HepG2 (cell line): ENCODE measurements around the gene GPSM1. TPM values are rescaled to one million over a fixed set of nuclear protein-coding genes. Genes with fewer than 3 reads are reported as not detected.

Source experiments
- ATAC-seq: fragments of 200-7000 bp; cut with Tn5 transposase; 3 replicates; pipeline ENCODE4 v1.9.1; 2020; ENCODE audit warnings: mild to moderate bottlenecking, moderate library complexity
- BruUV-seq: library from RNA; stranded (reverse); fragments of 400-500 nt; replicated peaks from 2 replicates; lab custom pipeline; 2021; lab: Mats Ljungman, UMichigan
- CTCF ChIA-PET: fragments of 300-600 bp; formaldehyde crosslinking; extraction: SDS; loops from one replicate; lab custom pipeline; 2021; ENCODE audit warnings: low total read pairs, inconsistent platforms, low intra/inter-chr PET ratio; lab: Yijun Ruan, JAX
- POLR2A ChIA-PET: fragments of 350-600 bp; sonication (Branson Sonifier 250); formaldehyde crosslinking; loops from one replicate; lab custom pipeline; 2020; ENCODE audit warnings: antibody characterized with exemption, inconsistent platforms; lab: Yijun Ruan, JAX
- DNase-seq: peaks from one replicate; pipeline ENCODE4 v3.0.0-alpha.2; 2015; ENCODE audit warnings: low spot score
- FAIRE-seq: peaks from 3 replicates; lab custom pipeline; 2011; peaks lifted over from hg19 to GRCh38; lab: Jason Lieb, UNC
- H2AFZ ChIP-seq: one replicate; pipeline ENCODE4 v1.6.1; 2011; ENCODE audit warnings: low read length, inconsistent platforms
- H3K27ac ChIP-seq: fragments of 300-600 bp; 3 replicates; pipeline ENCODE4 v1.8.0; 2011; ENCODE audit warnings: mixed run types, mild to moderate bottlenecking, mixed read lengths, low read length, inconsistent platforms; ENCODE audit not compliant: insufficient read depth; ENCODE audit errors: extremely low read length
- H3K27me3 ChIP-seq, 2 experiments: fragments of 200-600 bp in 1 of 2; 2 replicates in 1 of 2; 3 replicates in 1 of 2; pipeline versions ENCODE4 v1.6.0 to v1.8.0; 2011; ENCODE audit warnings: low read length in 2 of 2, mild to moderate bottlenecking in 2 of 2, moderate library complexity in 2 of 2, inconsistent platforms in 1 of 2; ENCODE audit not compliant: insufficient read depth in 2 of 2, control insufficient read depth in 1 of 2
- H3K36me3 ChIP-seq, 2 experiments: fragments of 200-600 bp in 1 of 2; replicated peaks in 1 of 2; 2 replicates in 1 of 2; 3 replicates in 1 of 2; pipeline versions ENCODE4 v1.5.1 to v1.8.0; 2011; ENCODE audit warnings: low read length in 2 of 2, inconsistent platforms in 1 of 2; ENCODE audit not compliant: insufficient read depth in 2 of 2, control insufficient read depth in 1 of 2
- H3K4me1 ChIP-seq: 2 replicates; pipeline ENCODE4 v1.5.1; 2012; ENCODE audit warnings: low read length, inconsistent platforms; ENCODE audit not compliant: insufficient read depth
- H3K4me2 ChIP-seq: 2 replicates; pipeline ENCODE4 v1.6.0; 2011; ENCODE audit warnings: low read depth, low read length, inconsistent platforms
- H3K4me3 ChIP-seq, 3 experiments: fragments of 200-600 bp in 1 of 3; sonication (generic), shearing (Covaris generic) in 1 of 3; replicated peaks in 1 of 3; 2 replicates each; pipeline ENCODE4 v1.5.1; 2011 to 2016; ENCODE audit warnings: low read length in 3 of 3, inconsistent platforms in 2 of 3, low read depth in 2 of 3, mild to moderate bottlenecking in 2 of 3, control low read depth in 1 of 3, mixed read lengths in 1 of 3; ENCODE audit not compliant: insufficient read depth in 1 of 3
- H3K79me2 ChIP-seq: one replicate; pipeline ENCODE4 v1.6.1; 2011; ENCODE audit warnings: low read length, inconsistent platforms; ENCODE audit not compliant: insufficient read depth
- H3K9ac ChIP-seq: 2 replicates; pipeline ENCODE4 v1.6.0; 2011; ENCODE audit warnings: mild to moderate bottlenecking, low read depth, low read length, inconsistent platforms; ENCODE audit not compliant: insufficient read depth
- H3K9me3 ChIP-seq: 2 replicates; pipeline ENCODE4 v1.5.1; 2012; ENCODE audit warnings: mild to moderate bottlenecking, low read length
- H4K20me1 ChIP-seq: 2 replicates; pipeline ENCODE4 v1.6.0; 2011; ENCODE audit warnings: inconsistent platforms, mild to moderate bottlenecking, low read length, moderate library complexity; ENCODE audit not compliant: insufficient read depth
- HNRNPK ChIP-seq: fragments of 200-400 bp; formaldehyde crosslinking; IDR thresholded peaks from 2 replicates; pipeline ENCODE4 v1.6.1; 2018; ENCODE audit warnings: low read length, low read depth, moderate library complexity, mild to moderate bottlenecking; ENCODE audit not compliant: poor library complexity, severe bottlenecking
- ONECUT2 ChIP-seq: sonication (generic); formaldehyde crosslinking; IDR thresholded peaks from 2 replicates; pipeline ENCODE4 v1.4.0; 2020; ENCODE audit warnings: missing genetic modification reagents
- PHF8 ChIP-seq: sonication (generic); formaldehyde crosslinking; IDR thresholded peaks from 2 replicates; pipeline ENCODE4 v1.5.0; 2020; ENCODE audit warnings: missing genetic modification reagents
- TBX2 ChIP-seq: sonication (generic); formaldehyde crosslinking; IDR thresholded peaks from 2 replicates; pipeline ENCODE4 v1.5.0; 2020; ENCODE audit warnings: missing genetic modification reagents, mild to moderate bottlenecking, borderline replicate concordance
- ZBTB38 ChIP-seq: sonication (generic); formaldehyde crosslinking; IDR thresholded peaks from 2 replicates; pipeline ENCODE4 v1.5.1; 2020; ENCODE audit warnings: mild to moderate bottlenecking, missing genetic modification reagents
- ZFP41 ChIP-seq: sonication (generic); formaldehyde crosslinking; IDR thresholded peaks from 2 replicates; pipeline ENCODE4 v1.4.0; 2020; ENCODE audit warnings: mild to moderate bottlenecking, missing genetic modification reagents, borderline replicate concordance
- ZNF30 ChIP-seq: sonication (generic); formaldehyde crosslinking; IDR thresholded peaks from 2 replicates; pipeline ENCODE4 v1.5.0; 2020; ENCODE audit warnings: mild to moderate bottlenecking, missing genetic modification reagents
- ZNF615 ChIP-seq: sonication (generic); formaldehyde crosslinking; IDR thresholded peaks from 2 replicates; pipeline ENCODE4 v1.5.0; 2020; ENCODE audit warnings: mild to moderate bottlenecking, missing genetic modification reagents, borderline replicate concordance
- ZNF773 ChIP-seq: sonication (generic); formaldehyde crosslinking; IDR thresholded peaks from 2 replicates; pipeline ENCODE4 v1.4.0; 2020; ENCODE audit warnings: missing genetic modification reagents, borderline replicate concordance
- WGBS: methylation state at CpG from one replicate; pipeline ENCODE4 v1.1.6; 2017; ENCODE audit warnings: low lambda C conversion rate; 5-methylcytosine and 5-hydroxymethylcytosine counted together
- in situ Hi-C: cut with HindIII; loops from 2 replicates; pipeline ENCODE4 v1.10.0; 2017; ENCODE audit warnings: low pct_unique_long_range_greater_than_20kb; ENCODE audit not compliant: extremely low pct_ligation_motif_present
- intact Hi-C: fragments of 100-400 bp; cut with micrococcal nuclease; formaldehyde crosslinking; loops from one replicate; pipeline ENCODE4 v1.10.0; 2022; ENCODE audit not compliant: unreplicated experiment
- polyA plus RNA-seq, 8 experiments: library from polyadenylated mRNA; depleted of rRNA in 3 of 8; stranded (reverse) in 7 of 8; unstranded in 1 of 8; fragments of >200 nt; fragmentation: Illumina TruSeq in 4 of 8; extraction: Trizol in 4 of 8; gene quantifications; 2 replicates each; pipeline versions ENCODE4 v1.2.1 to v1.2.3, GENCODE V29; 2011 to 2016; ENCODE audit warnings: low read depth in 4 of 8, missing spikeins in 1 of 8, mixed read lengths in 1 of 8; ENCODE audit not compliant: insufficient read depth in 1 of 8
- total RNA-seq, 5 experiments: library from RNA; depleted of rRNA; stranded (reverse); fragments of >200 nt; fragmentation: Illumina TruSeq; extraction: Trizol; gene quantifications; 2 replicates each; pipeline ENCODE4 v1.2.3, GENCODE V29; 2016; ENCODE audit warnings: low read depth in 1 of 5
- TF ChIP-seq, protein P1 (sequence below): sonication (generic); formaldehyde crosslinking; IDR thresholded peaks from 2 replicates; pipeline ENCODE4 v1.4.0; 2020; ENCODE audit warnings: mild to moderate bottlenecking, low read depth, missing genetic modification reagents
- TF ChIP-seq, protein P2 (sequence below): sonication (generic); formaldehyde crosslinking; IDR thresholded peaks from 2 replicates; pipeline ENCODE4 v1.4.0; 2020; ENCODE audit warnings: missing genetic modification reagents, mild to moderate bottlenecking, borderline replicate concordance
- TF ChIP-seq, protein P3 (sequence below): sonication (generic); formaldehyde crosslinking; IDR thresholded peaks from 2 replicates; pipeline ENCODE4 v1.5.0; 2020; ENCODE audit warnings: mild to moderate bottlenecking, missing genetic modification reagents, borderline replicate concordance
- TF ChIP-seq, protein P4 (sequence below): sonication (generic); formaldehyde crosslinking; IDR thresholded peaks from 2 replicates; pipeline ENCODE4 v1.4.0; 2020; ENCODE audit warnings: missing genetic modification reagents
- TF ChIP-seq, protein P5 (sequence below): sonication (generic); formaldehyde crosslinking; IDR thresholded peaks from 2 replicates; pipeline ENCODE4 v1.5.0; 2020; ENCODE audit warnings: missing genetic modification reagents

The GPSM1 gene
- total and polyA plus RNA-seq, 2 of the 13 experiments (the other 11 are each of a cell fraction or from before 2014, with no cell fraction given): 1.0 to 2.4 TPM

DNA sequence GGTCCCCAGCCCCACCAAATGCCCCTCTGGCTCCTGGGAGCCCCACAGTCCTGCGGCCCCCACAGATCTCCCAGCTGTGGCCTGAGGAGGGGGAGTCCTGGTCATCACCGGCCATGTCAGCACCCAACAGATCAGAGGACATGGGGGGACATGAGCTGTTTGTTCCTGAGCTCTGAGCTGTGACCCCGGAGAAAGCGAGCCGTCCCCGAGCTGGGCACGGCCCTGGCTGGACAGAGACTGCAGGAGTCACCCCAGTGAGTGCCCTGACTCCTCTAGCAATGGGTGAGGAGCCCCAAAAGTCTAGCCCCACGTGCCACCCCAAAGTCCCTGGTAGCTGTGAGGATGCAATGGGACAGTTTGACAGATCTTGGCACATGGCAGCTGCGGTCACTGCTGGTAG lies 49.1 kb upstream of the GPSM1 start:
- Histone ChIP-seq H3K4me3 (no peak overlapping the region), H4K20me1 (0 out of 2 replicates have a peak, but pooled peaks cover 2% of the 10 kb centered on the region), H3K27ac (no peak overlapping the region), H3K79me2 (no peaks in the 10 kb centered on the region), H3K4me2 (no peak overlapping the region), H3K27me3 (peaks cover 15 to 82% of the 10 kb centered on the region in 2 experiments; a peak in 4 of 5 replicates), H3K36me3 (no peaks in the 10 kb centered on the region)
- no TSS peak for BruUV-seq
- 67% methylated on average over 1 of the region's 9 CpGs for WGBS
- in situ Hi-C loops: no loop called here
- FAIRE-seq (no peak), ATAC-seq (no peak)
- ChIA-PET POLR2A (interaction anchor here (0.6 kb wide), 1 partner anchor 1030 kb away, joined by 3 read pairs; no protein-coding TSS in a partner anchor), CTCF (no interaction called here)
- no peak for TF ChIP-seq ONECUT2 (CRISPR knock-in tag)
- no peak for TF ChIP-seq HNRNPK
- TF ChIP-seq TBX2: no peak
- TF ChIP-seq, protein P1, sequence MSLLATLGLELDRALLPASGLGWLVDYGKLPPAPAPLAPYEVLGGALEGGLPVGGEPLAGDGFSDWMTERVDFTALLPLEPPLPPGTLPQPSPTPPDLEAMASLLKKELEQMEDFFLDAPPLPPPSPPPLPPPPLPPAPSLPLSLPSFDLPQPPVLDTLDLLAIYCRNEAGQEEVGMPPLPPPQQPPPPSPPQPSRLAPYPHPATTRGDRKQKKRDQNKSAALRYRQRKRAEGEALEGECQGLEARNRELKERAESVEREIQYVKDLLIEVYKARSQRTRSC (CRISPR knock-in tag): no peak
- TF ChIP-seq, protein P2, sequence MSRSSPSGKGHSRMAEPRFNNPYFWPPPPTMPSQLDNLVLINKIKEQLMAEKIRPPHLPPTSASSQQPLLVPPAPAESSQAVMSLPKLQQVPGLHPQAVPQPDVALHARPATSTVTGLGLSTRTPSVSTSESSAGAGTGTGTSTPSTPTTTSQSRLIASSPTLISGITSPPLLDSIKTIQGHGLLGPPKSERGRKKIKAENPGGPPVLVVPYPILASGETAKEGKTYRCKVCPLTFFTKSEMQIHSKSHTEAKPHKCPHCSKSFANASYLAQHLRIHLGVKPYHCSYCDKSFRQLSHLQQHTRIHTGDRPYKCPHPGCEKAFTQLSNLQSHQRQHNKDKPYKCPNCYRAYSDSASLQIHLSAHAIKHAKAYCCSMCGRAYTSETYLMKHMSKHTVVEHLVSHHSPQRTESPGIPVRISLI (CRISPR knock-in tag): no peak
- TF ChIP-seq ZNF773 (CRISPR knock-in tag): no peak
- TF ChIP-seq, protein P3, sequence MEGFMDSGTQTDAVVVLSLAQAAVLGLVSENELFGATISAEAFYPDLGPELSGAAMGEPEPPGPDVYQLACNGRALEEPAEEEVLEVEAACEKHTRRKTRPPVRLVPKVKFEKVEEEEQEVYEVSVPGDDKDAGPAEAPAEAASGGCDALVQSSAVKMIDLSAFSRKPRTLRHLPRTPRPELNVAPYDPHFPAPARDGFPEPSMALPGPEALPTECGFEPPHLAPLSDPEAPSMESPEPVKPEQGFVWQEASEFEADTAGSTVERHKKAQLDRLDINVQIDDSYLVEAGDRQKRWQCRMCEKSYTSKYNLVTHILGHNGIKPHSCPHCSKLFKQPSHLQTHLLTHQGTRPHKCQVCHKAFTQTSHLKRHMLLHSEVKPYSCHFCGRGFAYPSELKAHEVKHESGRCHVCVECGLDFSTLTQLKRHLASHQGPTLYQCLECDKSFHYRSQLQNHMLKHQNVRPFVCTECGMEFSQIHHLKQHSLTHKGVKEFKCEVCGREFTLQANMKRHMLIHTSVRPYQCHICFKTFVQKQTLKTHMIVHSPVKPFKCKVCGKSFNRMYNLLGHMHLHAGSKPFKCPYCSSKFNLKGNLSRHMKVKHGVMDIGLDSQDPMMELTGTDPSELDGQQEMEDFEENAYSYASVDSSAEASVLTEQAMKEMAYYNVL: no peak
- no peak for TF ChIP-seq ZNF30
- TF ChIP-seq, protein P4, sequence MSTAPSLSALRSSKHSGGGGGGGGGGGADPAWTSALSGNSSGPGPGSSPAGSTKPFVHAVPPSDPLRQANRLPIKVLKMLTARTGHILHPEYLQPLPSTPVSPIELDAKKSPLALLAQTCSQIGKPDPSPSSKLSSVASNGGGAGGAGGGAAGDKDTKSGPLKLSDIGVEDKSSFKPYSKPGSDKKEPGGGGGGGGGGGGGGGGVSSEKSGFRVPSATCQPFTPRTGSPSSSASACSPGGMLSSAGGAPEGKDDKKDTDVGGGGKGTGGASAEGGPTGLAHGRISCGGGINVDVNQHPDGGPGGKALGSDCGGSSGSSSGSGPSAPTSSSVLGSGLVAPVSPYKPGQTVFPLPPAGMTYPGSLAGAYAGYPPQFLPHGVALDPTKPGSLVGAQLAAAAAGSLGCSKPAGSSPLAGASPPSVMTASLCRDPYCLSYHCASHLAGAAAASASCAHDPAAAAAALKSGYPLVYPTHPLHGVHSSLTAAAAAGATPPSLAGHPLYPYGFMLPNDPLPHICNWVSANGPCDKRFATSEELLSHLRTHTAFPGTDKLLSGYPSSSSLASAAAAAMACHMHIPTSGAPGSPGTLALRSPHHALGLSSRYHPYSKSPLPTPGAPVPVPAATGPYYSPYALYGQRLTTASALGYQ (CRISPR knock-in tag): no peak
- no peak for TF ChIP-seq PHF8 (CRISPR knock-in tag)
- no peak for TF ChIP-seq ZFP41 (CRISPR knock-in tag)
- TF ChIP-seq, protein P5, sequence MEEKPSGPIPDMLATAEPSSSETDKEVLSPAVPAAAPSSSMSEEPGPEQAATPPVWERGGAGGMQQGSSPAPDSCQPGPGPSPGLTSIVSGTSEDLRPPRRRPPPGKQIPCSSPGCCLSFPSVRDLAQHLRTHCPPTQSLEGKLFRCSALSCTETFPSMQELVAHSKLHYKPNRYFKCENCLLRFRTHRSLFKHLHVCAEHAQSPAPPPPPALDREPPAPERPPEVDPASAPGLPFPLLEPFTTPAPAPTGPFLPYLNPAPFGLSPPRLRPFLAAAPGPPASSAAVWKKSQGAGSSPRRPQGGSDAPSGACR (CRISPR knock-in tag): no peak
- TF ChIP-seq ZBTB38 (CRISPR knock-in tag): no peak
- no peak for TF ChIP-seq ZNF615
- TF ChIP-seq, all 625 proteins: peak for 0
- H2AFZ ChIP-seq: no peak overlapping the region
- DNase-seq: no peak
- intact Hi-C loops: no loop called here
- H3K9ac ChIP-seq: no peak overlapping the region
- H3K4me1 ChIP-seq: no peaks in the 10 kb centered on the region
- no peaks in the 10 kb centered on the region for H3K9me3 ChIP-seq
